Measurements from ENCODE around the gene RYR1. TPM values are rescaled to one million over a fixed set of nuclear protein-coding genes. Genes with fewer than 3 reads are reported as not detected.

The RYR1 gene
- total and polyA plus RNA-seq, 2 of the 13 experiments (the other 11 are each of a cell fraction or from before 2014, with no cell fraction given): 0.03 TPM; not detected in 1

DNA sequence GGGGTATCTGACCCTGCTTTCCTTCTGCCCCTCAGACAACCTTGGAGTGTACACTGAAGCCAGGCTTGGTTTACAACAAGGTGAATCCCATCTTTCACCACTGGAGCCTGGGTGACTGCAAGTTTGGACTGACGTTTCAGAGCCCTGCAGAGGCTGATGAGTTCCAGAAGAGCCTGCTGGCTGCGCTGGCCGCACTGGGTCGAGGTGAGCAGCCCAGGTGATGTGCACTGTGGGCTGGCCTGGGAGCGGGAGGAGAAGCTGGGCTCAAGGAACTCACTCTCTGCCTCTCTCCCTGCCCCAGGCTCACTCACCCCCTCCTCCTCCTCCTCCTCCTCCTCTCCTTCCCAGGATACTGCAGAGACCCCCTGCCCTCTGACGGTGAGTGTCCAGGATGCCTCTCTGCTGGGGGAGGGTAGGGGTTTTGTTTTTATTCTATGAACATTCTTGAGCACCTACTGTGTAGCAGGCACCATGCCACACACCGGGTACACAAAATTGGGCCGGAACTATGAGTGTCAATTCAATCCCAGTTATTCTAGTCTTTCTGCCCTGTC, 41.5 kb upstream of the RYR1 start (continued):
- TF ChIP-seq CREM (IDR thresholded peaks at IDR 0.05) (no peak), CREM (CRISPR knock-in tag; IDR thresholded peaks at IDR 0.05) (no peak), ZNF160 (CRISPR knock-in tag; IDR thresholded peaks at IDR 0.05) (no peak), ZC3H4 (CRISPR knock-in tag; IDR thresholded peaks at IDR 0.05; ENCODE audit: borderline replicate concordance) (no peak)

DNA sequence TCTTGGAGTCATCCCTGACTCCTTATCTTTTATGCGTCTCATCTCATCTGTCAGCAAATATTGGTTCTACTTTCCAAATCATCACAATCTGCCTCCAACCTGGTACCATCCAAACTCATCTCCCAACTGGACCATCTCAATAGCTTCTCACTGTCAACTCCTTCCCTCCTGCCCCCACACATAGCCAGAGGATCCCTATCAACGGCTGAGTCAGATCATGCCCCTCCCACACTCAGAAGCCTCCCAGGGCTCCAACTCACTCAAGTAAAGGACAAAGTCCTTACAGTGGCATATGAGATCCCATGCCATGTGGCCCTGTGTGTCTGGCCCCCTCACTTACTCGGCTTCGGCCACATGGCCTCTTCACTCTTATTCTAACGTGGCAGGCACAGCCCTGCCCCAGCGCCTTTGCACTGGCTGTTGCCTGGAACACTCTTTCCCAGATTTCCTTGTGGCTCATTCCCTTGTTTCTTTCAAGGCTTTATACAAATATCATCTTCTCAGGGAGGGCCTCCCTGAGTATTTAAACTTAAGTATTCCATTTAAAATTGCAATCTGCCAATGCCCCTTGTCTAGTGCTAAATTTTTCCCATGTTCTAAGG, 40.7 kb upstream of the RYR1 start:
- no peak overlapping the region for H2AFZ ChIP-seq (ENCODE audit: low read length)
- no peak overlapping the region for H3K9ac ChIP-seq (ENCODE audit: insufficient read depth, low read depth, low read length)
- DNase-seq (ENCODE audit: low spot score) (peak; percentile 58), ATAC-seq (no peak), FAIRE-seq (peak; percentile 23)
- no peak overlapping the region for H3K4me3 ChIP-seq (replicated peaks in 1 of 3; ENCODE audit: insufficient read depth in 1 of 3, low read depth in 2 of 3, low read length in 3 of 3)
- no peaks in the 10 kb centered on the region for H4K20me1 ChIP-seq (ENCODE audit: insufficient read depth, low read length)
- POLR2A ChIA-PET: interaction anchor here (0.8 kb wide), 1 partner anchor 10 kb away, joined by 3 read pairs; the partner anchor contains the start of gene FAM98C
- 22% methylated on average over 6 of the region's 6 CpGs for WGBS (ENCODE audit: low lambda C conversion rate)
- no peaks in the 10 kb centered on the region for H3K36me3 ChIP-seq (replicated peaks in 1 of 2; ENCODE audit: control insufficient read depth in 1 of 2, insufficient read depth in 2 of 2, low read length in 2 of 2)
- TF ChIP-seq WIZ (CRISPR knock-in tag; IDR thresholded peaks at IDR 0.05) (no peak), MXI1 (IDR thresholded peaks at IDR 0.05; ENCODE audit: borderline replicate concordance, low read depth, low read length) (peak; percentile 47; the same call in 1 of the 3 replicates), PHF21A (CRISPR knock-in tag; IDR thresholded peaks at IDR 0.05) (no peak), PATZ1 (CRISPR knock-in tag; IDR thresholded peaks at IDR 0.05) (peak; percentile 47; the same call in 1 of the 2 replicates), FLYWCH1 (CRISPR knock-in tag; IDR thresholded peaks at IDR 0.05) (no peak), MIXL1 (CRISPR knock-in tag; IDR thresholded peaks at IDR 0.05) (no peak), MLX (CRISPR knock-in tag; IDR thresholded peaks at IDR 0.05) (no peak), MAX (IDR thresholded peaks at IDR 0.05) (0 out of 2 replicates have a peak, but pooled peaks have one; percentile 41), SAP130 (CRISPR knock-in tag; IDR thresholded peaks at IDR 0.05; ENCODE audit: low read depth) (0 out of 2 replicates have a peak, but pooled peaks have one; percentile 18), DNMT3B (CRISPR knock-in tag; conservative IDR thresholded peaks at IDR 0.05) (0 out of 2 replicates have a peak, but pooled peaks have one; percentile 45), FOSL2 (CRISPR knock-in tag; IDR thresholded peaks at IDR 0.05) (peak; percentile 58; the same call in 1 of the 2 replicates), KLF9 (CRISPR knock-in tag; IDR thresholded peaks at IDR 0.05; ENCODE audit: low read depth) (no peak)
- peaks cover 41% of the 10 kb centered on the region for H3K4me1 ChIP-seq (ENCODE audit: insufficient read depth, low read length)
- H3K4me2 ChIP-seq (ENCODE audit: low read depth, low read length): no peak overlapping the region
- in situ Hi-C loops (cut with HindIII; ENCODE audit: extremely low pct_ligation_motif_present, low pct_unique_long_range_greater_than_20kb): no loop called here
- H3K79me2 ChIP-seq (ENCODE audit: insufficient read depth, low read length): no peaks in the 10 kb centered on the region
- BruUV-seq (replicated peaks): no TSS peak
- H3K27me3 ChIP-seq (ENCODE audit: control insufficient read depth in 1 of 2, insufficient read depth in 2 of 2, low read length in 2 of 2): peaks cover 3 to 51% of the 10 kb centered on the region in 2 experiments; a peak in 3 of 5 replicates
- intact Hi-C loops (cut with micrococcal nuclease; ENCODE audit: unreplicated experiment): no loop called here
- no peaks in the 10 kb centered on the region for H3K9me3 ChIP-seq (ENCODE audit: low read length)
- no peak overlapping the region for H3K27ac ChIP-seq (ENCODE audit: extremely low read length, insufficient read depth, low read length)
- CTCF ChIA-PET (ENCODE audit: low intra/inter-chr PET ratio, low total read pairs): no interaction called here
